HCT116 (cell line): ENCODE results near the gene ACBD4.

Source experiments
- CEBPB ChIP-seq: IDR thresholded peaks from 2 replicates; pipeline ENCODE4 v1.6.1; 2012; ENCODE audit warnings: low read depth
- CTCF ChIP-seq, 3 experiments: fragments of 200-600 bp in 1 of 3; sonication (generic) in 1 of 3; IDR thresholded peaks in 2 of 3; conservative IDR thresholded peaks in 1 of 3; 2 replicates each; pipeline ENCODE4 v1.5.1; 2012 to 2017; ENCODE audit warnings: low read depth in 2 of 3, low read length in 2 of 3, antibody characterized with exemption in 1 of 3, borderline replicate concordance in 1 of 3, control low read depth in 1 of 3, mild to moderate bottlenecking in 1 of 3, mixed read lengths in 1 of 3, mixed run types in 1 of 3, moderate library complexity in 1 of 3; ENCODE audit not compliant: insufficient read depth in 1 of 3
- EZH2 ChIP-seq: fragments of 200-600 bp; sonication (generic); IDR thresholded peaks from 2 replicates; pipeline ENCODE4 v1.6.1; 2017; ENCODE audit warnings: antibody characterized with exemption, mixed run types
- EZH2phosphoT487 ChIP-seq: fragments of 200-600 bp; IDR thresholded peaks from 2 replicates; pipeline ENCODE4 v1.6.1; 2018; ENCODE audit warnings: antibody characterized with exemption, borderline replicate concordance
- POLR2A ChIP-seq: IDR thresholded peaks from 2 replicates; pipeline ENCODE4 v1.7.0; 2011; ENCODE audit warnings: borderline replicate concordance; ENCODE audit not compliant: insufficient read depth, insufficient read length; ENCODE audit errors: extremely low read depth
- POLR2AphosphoS5 ChIP-seq: IDR thresholded peaks from 2 replicates; pipeline ENCODE4 v1.6.1; 2011; ENCODE audit warnings: mild to moderate bottlenecking, low read depth, low read length, moderate library complexity
- RAD21 ChIP-seq: IDR thresholded peaks from 2 replicates; pipeline ENCODE4 v1.6.1; 2012; ENCODE audit warnings: low read depth, mild to moderate bottlenecking
- TCF7L2 ChIP-seq: IDR thresholded peaks from 2 replicates; pipeline ENCODE4 v1.7.0; 2011; ENCODE audit warnings: borderline replicate concordance, inconsistent platforms; ENCODE audit not compliant: insufficient read depth, insufficient read length; ENCODE audit errors: extremely low read depth
- YY1 ChIP-seq: IDR thresholded peaks from 2 replicates; pipeline ENCODE4 v1.6.1; 2011; ENCODE audit warnings: low read length, low read depth, moderate library complexity, mild to moderate bottlenecking; ENCODE audit not compliant: insufficient replicate concordance; ENCODE audit errors: extremely low read depth
- ZFX ChIP-seq: fragments of 450-650 bp; IDR thresholded peaks from 2 replicates; pipeline ENCODE4 v1.6.1; 2017
- TF ChIP-seq, protein P1 (sequence below): IDR thresholded peaks from 2 replicates; pipeline ENCODE4 v1.6.1; 2012

GRCh38 chr17:45146166-45146565 is 10.7 kb downstream of the ACBD4 start:
- TF ChIP-seq CTCF (IDR thresholded peaks at IDR 0.05 in 2 of 3, conservative IDR thresholded peaks at IDR 0.05 in 1 of 3; ENCODE audit: borderline replicate concordance in 1 of 3, insufficient read depth in 1 of 3, low read depth in 2 of 3, low read length in 2 of 3) (no peak), EZH2phosphoT487 (no peak), ZFX (no peak), YY1 (no peak), RAD21 (no peak), TCF7L2 (no peak), POLR2A (no peak), EZH2 (no peak), CEBPB (no peak), POLR2AphosphoS5 (no peak)
- TF ChIP-seq, protein P1, sequence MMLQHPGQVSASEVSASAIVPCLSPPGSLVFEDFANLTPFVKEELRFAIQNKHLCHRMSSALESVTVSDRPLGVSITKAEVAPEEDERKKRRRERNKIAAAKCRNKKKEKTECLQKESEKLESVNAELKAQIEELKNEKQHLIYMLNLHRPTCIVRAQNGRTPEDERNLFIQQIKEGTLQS = no peak
